Ishikawa (cell line): ENCODE data around the gene CYB5D1.

Experiments used
- YY1 ChIP-seq: IDR thresholded peaks from 2 replicates; pipeline ENCODE4 v1.6.1; 2012; ENCODE audit warnings: low read depth
- TF ChIP-seq, protein P1 (sequence below): IDR thresholded peaks from 2 replicates; pipeline ENCODE4 v1.6.1; 2012

- TF ChIP-seq YY1 = no peak
- TF ChIP-seq, protein P1, sequence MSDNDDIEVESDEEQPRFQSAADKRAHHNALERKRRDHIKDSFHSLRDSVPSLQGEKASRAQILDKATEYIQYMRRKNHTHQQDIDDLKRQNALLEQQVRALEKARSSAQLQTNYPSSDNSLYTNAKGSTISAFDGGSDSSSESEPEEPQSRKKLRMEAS = no peak
These were observed 39.8 kb upstream of the CYB5D1 start for GRCh38 chr17:7818026-7818425.
